NOMO-1 (cell line): ENCODE data around the gene RAET1E.
"Not testable (repeated sequence)": the region's sequence is repeated elsewhere in the genome, so short reads cannot be mapped to it uniquely, and the experiment has no call there.

Experiments used
- DNase-seq, 2 experiments: peaks; one replicate each; lab custom pipeline; 2025; ENCODE audit not compliant: unreplicated experiment in 2 of 2; lab: John Stamatoyannopoulos, UW

The RAET1E gene, protein sequence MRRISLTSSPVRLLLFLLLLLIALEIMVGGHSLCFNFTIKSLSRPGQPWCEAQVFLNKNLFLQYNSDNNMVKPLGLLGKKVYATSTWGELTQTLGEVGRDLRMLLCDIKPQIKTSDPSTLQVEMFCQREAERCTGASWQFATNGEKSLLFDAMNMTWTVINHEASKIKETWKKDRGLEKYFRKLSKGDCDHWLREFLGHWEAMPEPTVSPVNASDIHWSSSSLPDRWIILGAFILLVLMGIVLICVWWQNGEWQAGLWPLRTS

DNA sequence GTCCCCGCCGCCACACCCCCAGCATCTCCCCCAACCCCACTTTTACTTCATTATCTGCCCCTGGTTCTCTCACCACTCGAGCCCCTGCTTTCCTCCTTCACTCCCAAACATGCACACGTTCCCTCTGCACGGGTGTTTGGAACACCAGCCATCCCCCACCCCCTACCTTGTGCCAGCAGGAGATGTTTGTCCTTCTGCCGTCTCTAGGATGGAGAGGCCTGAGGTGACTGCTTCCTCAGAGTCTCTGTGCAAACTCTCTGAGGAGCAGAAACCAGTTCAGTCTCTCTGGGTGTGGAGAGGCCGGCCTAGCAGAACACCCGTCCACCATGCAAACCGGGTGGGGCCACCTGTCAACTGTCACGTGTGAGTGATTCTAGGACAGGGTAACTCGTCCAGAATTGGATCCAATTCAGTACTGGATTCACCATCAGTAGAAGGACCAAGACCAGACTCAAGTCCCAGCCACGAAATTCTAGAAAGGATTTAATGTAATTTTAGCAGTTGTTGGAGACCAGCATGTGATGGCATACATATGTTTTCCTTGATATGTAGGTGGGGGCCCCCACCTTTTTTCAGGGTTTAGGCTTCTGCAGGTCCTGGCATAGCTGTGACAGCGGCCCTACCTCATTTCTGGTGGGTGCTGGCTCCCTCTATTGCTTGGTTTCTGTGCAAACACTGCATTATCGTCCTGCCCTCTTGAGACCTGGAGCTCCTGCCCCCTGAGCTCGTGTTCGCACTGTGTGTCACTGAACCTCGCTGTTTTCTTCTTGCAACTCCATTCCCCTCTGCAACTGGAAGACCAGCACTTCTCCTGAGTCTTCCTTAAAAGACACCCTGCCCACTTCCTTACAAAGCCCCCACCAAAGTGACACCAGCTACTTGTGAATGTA, at the start of gene RAET1E:
RAET1E (minus strand) TSS at position 259 of the 890 bp plus-strand sequence. CDS start 7,212 bp downstream, outside the sequence.
- no peak for DNase-seq

DNA sequence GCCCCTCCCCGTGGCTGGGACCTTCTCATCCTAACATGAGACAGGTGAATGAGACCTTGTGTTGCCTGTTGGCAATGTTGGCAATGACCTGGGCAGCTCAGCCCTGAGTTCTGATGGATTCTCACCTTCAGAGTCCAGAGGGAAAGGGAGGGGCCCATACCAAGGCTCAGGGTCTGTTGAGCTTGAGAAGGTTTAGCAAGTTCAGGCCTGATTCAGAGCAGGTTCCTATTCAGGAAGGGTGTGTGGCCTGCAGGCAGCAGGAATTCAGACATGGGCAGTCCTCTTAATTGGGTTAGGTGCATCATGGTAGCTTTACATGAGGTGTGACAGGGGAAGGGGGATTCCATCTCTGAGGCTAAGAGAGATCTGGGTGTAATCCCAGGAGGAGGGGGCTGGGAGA, 49.6 kb upstream of the RAET1E start:
- DNase-seq, result not testable (repeated sequence)

DNA sequence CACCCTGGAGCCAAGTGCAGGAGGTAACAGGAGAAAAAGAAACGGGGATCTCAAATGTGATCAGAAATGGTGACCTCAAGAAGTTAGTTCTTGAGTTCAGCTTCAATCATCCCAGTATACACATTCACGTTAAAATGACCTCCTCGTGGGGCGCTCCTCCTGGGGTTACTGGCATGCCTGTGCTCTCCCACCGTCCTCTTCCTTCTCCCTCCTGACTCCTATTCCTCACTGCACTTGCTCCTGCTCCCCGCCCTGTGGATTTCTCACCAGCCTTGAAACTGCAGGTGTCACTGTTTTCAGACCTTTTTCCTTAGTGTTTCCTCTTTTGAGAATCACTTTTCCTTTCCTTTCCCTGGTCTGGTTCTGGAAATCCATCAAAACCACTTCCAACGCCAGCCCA, 48.7 kb upstream of the RAET1E start:
- not testable (repeated sequence) for DNase-seq

DNA sequence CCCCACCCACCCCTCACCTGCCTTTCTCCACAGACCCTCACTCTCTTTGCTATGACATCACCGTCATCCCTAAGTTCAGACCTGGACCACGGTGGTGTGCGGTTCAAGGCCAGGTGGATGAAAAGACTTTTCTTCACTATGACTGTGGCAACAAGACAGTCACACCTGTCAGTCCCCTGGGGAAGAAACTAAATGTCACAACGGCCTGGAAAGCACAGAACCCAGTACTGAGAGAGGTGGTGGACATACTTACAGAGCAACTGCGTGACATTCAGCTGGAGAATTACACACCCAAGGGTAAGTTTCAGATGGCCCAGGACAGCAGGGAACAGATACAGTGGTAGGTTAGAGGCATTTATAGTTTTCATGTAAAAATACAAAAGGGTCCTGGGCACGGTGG, 47.4 kb upstream of the RAET1E start:
- DNase-seq, result not testable (repeated sequence)

DNA sequence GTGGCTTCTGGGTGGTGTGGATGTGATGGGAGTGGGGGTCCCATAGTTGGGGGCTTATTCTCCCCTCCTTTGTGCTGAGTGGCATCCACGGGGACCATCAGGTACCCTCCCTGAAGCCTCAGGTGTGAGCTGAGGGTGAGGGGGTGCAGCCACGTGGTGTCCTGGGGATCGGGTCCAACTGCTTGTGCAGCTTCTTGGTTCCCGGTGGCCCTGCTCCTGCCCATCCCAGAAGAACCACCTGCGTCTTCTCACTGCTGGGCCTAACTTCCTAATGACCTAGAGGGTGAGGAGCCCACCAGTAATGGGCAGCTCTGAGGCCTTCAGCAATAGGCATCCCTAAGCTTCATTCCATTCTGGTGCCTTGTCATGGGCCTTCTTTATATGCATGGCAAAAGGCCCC, 45.4 kb upstream of the RAET1E start:
- not testable (repeated sequence) for DNase-seq

DNA sequence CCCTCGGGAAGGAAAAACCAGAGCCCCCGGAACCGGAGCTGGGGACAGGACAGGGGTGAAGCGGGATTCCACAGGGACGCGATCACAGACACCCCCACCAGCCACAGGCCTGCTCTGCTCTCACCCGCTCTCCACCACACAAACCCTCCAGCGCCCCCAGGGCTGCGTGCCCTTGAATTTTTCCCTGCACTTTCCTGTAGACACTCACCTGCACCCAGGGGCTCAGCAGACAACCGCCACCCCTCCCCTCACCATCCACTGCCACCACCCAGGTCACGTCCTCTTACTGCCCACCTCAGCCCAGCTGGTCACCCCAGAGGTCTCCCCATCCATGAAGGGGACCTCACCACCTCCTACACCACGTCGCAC, 44.5 kb upstream of the RAET1E start:
- no peak for DNase-seq

DNA sequence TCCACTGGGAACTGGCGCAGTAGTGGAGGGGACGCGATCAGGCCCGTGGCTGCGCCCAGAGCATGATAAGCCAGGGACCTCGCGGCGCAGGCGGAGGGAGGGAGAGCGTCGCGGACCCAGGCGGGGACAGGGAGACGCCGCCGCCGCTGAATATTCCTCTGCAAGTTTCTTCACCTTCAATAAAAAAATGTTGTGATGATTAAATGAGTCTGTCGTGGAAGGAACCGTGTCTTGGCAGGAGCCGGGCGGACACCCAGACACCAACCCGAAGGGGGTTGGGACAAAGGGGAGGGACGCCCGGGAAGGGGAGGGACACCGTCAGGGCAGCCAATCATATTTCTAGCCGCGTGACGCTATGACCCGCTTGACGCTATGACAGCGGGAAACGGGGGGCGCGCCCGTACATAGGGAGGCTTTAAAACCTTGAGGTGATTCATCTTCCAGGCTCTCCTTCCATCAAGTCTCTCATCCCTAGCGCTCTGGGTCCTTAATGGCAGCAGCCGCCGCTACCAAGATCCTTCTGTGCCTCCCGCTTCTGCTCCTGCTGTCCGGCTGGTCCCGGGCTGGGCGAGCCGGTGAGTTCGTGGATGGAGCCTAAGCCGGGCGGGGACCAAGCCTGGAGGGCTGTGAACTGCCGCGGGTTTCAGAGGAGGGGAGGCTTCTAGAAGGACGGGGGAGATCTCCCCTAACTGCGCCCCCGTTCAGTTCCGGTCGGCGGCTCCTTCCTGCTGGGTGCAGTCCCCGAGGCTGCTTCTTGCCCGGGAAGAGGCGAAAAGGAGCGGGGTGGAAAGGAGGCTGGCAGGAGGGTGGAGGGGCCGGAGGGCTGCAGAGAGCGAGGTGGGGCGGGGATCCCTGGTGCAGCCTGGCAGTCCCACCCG, 43.9 kb upstream of the RAET1E start, which contains the start of gene ULBP2:
ULBP2 (plus strand) TSS at position 432 of the 878 bp plus-strand sequence; CDS start at position 491, 59 bp downstream.
- DNase-seq, result peak; percentile 80 to 86

DNA sequence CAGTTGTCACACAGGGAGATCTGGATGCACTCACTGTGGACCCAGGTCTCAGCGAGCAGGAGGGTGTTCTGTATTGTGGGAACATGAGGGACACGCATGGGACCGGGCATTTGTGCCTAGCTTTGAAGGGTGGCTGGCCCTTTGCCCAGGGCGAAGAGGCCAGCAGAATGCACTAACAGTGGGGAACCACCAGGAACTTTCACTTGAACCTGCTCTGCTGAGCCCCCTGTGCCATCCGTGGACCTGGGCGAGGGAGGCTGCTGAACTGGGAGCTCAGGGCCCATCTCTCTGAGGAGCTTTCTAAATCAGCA, 42.7 kb upstream of the RAET1E start:
- DNase-seq, result no peak

DNA sequence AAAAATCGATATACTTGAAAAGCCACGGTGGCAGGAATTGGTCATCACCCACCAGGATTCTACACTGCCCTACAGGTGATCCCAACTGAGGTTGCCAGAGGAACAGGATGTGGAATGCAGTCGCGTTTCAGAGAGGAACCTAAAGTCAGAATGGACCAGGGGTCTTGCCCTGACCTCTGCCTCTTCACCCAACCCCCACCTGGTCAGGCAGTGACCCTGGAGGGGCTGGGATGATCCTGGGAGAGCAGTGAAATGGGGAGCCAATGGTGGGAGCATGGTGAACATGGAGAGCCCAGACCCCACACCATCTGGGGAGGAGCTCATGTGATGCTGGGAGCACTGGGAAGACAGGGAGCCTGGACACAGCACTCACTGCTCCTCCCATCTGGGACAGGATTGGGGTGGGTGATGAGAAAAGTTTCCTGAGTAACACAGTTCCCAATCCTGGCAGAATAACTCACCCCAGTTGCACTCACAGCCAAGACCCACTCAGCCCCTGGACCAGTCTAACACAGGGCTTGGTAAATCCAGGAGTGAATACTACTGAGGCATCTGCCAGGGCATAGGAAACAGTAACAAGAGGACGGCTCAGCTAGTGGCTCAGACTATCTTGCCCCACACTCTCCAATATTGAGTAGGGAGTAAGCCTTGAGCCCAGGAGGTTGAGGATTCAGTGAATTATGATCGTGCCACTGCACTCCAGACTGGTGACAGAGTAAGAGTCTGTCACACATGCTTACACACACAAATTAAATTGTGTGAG, 42.2 kb upstream of the RAET1E start:
- DNase-seq, result no peak

DNA sequence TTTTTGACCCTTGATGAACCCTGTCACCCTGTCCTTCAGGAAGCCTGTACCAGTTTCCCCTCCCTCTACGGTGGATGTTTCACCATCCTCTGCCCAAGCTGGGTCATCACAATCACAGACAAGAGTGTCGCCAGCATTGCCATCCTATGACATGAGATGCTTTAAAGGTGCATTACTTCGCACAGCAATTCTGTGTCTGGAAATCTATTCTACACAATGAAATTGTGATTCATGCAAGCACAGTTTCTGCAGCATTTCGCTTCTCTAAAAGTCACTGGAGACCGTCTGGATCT, 41.4 kb upstream of the RAET1E start:
- peak in 1 of 2 experiments; percentile 10 for DNase-seq

DNA sequence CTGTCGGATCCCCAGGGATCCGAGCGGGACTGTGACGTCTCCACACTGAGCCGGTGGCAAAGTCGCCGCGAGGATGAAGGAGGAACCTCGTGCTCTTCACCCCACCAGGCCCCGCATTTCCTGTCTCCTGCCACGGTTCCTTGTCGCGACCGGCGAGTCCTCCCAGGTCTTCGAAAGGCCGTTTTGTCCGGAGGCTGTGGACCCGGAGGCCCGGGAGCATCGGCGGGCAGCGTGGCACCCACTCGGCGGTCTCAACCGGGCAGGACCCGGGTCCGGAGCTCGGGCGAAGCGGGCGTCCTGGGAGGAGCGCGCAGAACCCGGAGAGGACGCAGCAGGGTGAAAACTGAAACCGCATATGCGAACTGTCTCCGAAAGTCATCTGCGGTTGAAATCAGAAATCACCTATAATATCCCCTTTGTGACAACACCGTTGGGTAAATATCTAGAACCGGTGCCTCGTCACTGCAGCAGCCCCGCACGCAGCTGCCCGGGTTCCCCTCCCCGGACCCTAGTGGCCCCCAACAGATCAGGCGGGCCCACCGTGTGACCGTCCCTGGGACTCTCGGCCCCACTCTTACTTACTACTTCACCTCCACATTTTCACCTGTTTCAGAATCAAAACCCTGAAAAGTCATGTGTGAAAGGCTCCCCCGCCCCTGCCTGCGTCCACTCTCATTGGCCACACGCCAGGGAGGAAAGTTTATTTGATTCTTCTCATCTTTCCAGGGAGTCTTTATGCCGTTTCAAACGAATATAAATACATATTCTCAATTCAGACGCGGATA, 40.9 kb upstream of the RAET1E start:
- DNase-seq, result peak in 1 of 2 experiments; percentile 14

DNA sequence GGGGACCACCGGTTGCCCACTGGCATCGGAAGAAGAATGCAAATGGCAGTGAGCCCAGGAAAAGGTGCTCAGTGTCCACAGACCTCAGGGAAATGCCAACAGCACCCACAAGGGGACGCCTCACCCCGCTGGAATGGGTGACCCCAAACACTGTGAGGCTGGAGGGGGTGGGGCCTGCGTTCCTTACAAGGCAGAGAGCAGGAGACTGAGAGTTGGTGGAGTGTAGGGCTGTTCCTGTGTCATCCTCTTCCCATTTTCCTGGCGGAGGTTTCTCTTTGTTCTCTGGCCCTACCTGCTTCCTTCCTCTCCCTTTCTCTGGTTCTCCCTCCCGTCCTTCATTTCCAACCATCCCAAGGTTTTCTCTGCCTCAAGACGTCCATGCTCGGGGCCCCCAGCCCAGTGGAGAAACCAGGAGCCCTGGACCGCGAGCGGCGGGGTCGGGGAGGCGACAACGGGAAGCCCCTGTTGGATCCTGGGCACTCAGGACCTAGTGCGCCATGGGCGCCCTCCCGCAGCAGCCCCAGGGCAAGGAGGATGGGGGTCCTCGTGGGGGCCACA, 40.2 kb upstream of the RAET1E start:
- DNase-seq, result not testable (repeated sequence)

DNA sequence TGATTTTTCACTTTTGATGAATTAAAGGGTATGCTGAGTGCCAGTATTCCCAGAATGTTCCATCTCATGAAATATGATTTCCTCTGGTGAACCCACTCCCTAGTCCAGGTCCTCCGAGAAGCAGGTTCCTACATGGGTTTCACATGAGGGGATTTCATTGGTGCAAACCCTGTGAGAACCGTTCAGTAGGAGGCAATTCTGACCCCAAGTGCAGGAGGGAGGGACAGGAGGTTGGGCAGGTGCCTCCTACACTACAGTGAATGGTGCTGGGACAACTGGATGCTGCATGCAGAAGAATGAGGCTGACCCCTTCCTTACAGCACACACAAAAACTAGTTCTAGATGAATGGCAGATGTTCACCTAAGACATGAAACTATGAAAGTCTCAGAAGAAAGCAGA, 38.8 kb upstream of the RAET1E start:
- no peak for DNase-seq

DNA sequence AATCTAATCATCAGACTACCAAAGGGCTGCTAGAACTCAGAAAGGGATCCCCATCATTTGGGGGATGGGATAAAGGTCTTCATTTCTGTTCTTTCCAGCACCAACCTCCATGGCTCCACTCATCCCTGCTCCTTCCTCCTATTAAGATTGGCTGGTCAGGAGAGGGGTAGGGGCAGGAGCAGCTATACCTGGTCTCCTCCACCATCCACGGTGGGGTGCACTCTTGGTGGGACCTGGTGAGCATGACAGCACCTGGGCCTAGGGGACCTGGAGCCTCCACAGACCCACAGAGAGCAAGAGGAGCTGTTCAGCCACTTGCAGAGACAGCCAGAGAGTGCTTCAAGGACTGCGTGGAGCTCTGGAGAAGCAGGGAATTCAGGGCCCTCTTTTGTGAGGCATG, 37.8 kb upstream of the RAET1E start:
- DNase-seq, result no peak

DNA sequence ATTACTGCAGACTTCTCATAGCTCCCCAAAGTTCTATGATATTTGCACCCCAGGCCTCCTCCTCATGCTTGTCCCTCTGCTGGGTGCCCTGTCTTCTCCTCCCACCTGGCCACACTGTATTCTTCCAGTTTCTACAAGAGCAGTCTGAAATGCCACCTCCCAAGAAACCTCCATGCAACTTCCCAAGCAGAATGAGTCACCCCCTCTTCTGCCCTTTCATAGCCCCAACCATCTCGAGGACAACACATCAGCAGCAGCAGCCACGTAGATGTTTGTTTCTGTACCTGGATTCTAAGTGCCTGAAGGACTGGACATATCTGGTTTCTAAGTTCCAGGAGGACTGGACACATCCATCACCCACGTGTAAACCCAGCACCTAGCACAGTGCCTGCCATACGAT, 37.3 kb upstream of the RAET1E start:
- no peak for DNase-seq

DNA sequence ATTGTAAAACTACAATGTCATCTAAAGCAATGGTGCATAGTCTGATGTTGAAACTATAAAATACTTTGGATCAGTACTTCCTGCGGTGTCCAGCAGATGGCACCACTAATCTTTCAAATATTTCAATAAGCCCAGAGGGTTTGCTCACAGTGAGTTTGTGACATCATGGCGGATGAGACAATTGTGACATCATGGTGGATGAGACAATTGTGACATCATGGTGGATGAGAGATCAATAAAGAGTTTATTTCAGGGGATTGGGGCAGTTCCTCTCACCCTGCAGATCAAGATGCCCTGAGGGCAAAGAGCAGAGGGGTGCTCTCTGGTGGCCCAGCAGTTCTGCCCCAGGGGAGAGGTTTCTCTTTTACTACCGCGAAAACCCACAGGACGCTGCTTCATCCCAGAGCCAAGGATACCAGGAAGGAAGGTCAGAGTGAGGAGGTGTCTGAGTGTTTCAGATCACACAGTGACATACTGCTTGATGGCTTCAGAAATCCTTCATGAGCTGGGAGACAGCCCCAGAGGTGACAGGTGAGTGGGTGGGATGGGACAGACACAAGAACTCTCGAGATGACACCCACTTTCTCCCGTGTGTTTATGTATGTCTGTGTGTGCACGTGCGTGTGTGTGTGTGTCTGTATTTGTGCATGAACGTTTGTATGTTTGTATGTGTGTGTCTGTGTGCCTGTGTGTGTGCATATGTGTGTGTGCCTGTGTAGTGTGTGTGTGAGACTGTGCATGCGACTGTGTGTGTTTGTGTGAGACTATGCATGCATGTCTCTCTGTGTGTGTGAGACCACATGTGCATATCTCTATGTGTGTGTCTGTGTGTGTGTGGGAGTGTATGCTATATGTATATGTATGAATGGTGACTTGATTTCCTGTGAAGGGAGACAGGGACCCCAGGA, 36.6 kb upstream of the RAET1E start:
- peak; percentile 29 to 63 for DNase-seq

DNA sequence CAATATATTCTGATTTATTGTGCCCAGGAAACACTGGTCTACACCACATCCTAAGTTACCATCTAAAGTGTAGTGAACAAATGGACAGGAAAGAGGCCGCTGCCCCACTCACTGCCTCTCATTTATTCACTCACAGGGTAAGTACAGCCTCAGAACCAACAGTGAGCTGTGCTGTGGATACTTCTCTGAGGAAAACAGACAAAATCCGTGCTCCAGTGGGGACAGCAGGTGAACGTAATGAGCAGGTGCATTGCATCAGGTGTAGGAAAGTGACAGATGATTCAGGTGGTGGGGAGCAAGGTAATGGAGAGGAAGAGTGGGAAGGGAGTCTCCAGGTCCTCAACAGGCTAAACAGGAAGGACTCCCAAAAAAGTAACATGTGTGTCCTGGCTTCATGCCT, 35.5 kb upstream of the RAET1E start:
- no peak for DNase-seq

DNA sequence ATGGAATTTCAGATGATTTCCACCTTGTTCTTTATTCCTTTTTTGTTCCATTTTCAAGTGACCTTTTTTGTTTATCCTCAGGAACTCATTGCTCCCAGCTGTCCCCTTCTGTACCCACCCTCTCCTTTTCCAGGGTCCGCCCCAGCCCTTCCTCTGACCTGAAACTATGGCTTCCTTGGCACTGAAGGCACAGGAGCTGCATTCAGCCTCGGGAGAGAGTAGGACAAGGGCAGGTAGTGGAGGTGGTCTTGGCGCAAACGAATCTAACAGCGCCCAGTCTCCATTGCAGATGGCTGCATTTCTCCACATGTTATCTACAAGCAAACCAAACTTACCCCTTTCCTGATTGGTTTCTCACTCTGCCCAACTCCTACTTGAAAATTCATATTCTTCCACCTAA, 35.1 kb upstream of the RAET1E start:
- no peak for DNase-seq

DNA sequence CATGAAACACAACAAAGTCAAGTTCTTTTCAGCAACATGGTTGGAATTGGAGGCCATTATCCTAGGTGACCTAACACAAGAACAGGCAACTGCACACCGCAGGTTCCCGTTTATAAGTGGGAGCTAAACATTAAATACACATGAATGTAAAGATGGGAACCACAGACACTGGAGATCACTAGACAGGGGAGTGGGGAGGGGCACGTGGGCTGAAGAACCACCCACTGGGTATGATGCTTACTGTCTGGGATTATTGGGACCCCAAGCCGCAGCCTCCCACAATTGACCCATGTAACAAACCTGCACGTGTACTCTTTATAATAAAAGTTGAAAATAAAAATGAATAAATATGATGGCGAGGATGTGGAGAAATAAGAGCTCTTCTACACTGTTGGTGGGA, 33.6 kb upstream of the RAET1E start:
- no peak for DNase-seq
